K562 (cell line): ENCODE measurements around the gene ATG7. TPM values are rescaled to one million over a fixed set of nuclear protein-coding genes. Genes with fewer than 3 reads are reported as not detected.

ENCODE experiments used
- ATAC-seq: fragments of 200-7000 bp; cut with Tn5 transposase; 3 replicates; pipeline ENCODE4 v1.9.1; 2020; ENCODE audit warnings: moderate library complexity
- BruUV-seq: library from RNA; stranded (reverse); fragments of 400-500 nt; replicated peaks from 2 replicates; lab custom pipeline; 2021; lab: Mats Ljungman, UMichigan
- CTCF ChIA-PET: fragments of 300-600 bp; formaldehyde crosslinking; extraction: SDS; loops from one replicate; lab custom pipeline; 2021; ENCODE audit warnings: low intra/inter-chr PET ratio; lab: Yijun Ruan, JAX
- POLR2A ChIA-PET: fragments of 300-600, 350-650 bp; sonication (Branson Sonifier 250); formaldehyde crosslinking; extraction: SDS; loops from one replicate; lab custom pipeline; 2021; ENCODE audit warnings: antibody characterized with exemption, inconsistent platforms; lab: Yijun Ruan, JAX
- DNase-seq, 4 experiments: peaks; one replicate each; pipeline versions ENCODE4 v3.0.0 to v3.0.0-alpha.2; 2011 to 2018; ENCODE audit warnings: low spot score in 3 of 4, mixed read lengths in 3 of 4; ENCODE audit errors: extremely low read depth in 1 of 4
- FAIRE-seq: peaks from 2 replicates; lab custom pipeline; 2011; peaks lifted over from hg19 to GRCh38; lab: Jason Lieb, UNC
- H2AFZ ChIP-seq: 2 replicates; pipeline ENCODE4 v1.6.0; 2011; ENCODE audit warnings: low read depth, low read length, control low read depth, inconsistent platforms
- H3K27ac ChIP-seq: fragments of 200-600 bp; 3 replicates; pipeline ENCODE4 v1.8.0; 2011; ENCODE audit warnings: low read depth, mild to moderate bottlenecking, control low read depth, inconsistent platforms, low read length, moderate library complexity, mixed read lengths; ENCODE audit errors: extremely low read depth
- H3K27me3 ChIP-seq, 2 experiments: fragments of 300-600 bp in 1 of 2; 2 replicates in 1 of 2; 3 replicates in 1 of 2; pipeline versions ENCODE4 v1.6.0 to v1.8.0; 2011; ENCODE audit warnings: inconsistent platforms in 2 of 2, low read length in 2 of 2, mild to moderate bottlenecking in 1 of 2, mixed read lengths in 1 of 2, moderate library complexity in 1 of 2; ENCODE audit not compliant: control insufficient read depth in 2 of 2, insufficient read depth in 2 of 2
- H3K36me3 ChIP-seq: fragments of 300-600 bp; 3 replicates; pipeline ENCODE4 v1.8.0; 2011; ENCODE audit warnings: mild to moderate bottlenecking, low read length, inconsistent platforms; ENCODE audit not compliant: control insufficient read depth, insufficient read depth
- H3K4me1 ChIP-seq, 2 experiments: fragments of 200-600 bp in 1 of 2; replicated peaks in 1 of 2; 2 replicates in 1 of 2; 3 replicates in 1 of 2; pipeline versions ENCODE4 v1.5.1 to v1.8.0; 2011; ENCODE audit warnings: inconsistent platforms in 2 of 2, low read length in 2 of 2, mild to moderate bottlenecking in 1 of 2, mixed read lengths in 1 of 2, moderate library complexity in 1 of 2; ENCODE audit not compliant: control insufficient read depth in 2 of 2, insufficient read depth in 2 of 2
- H3K4me2 ChIP-seq: 2 replicates; pipeline ENCODE4 v1.6.1; 2011; ENCODE audit warnings: low read length, control low read depth, inconsistent platforms, mixed read lengths; ENCODE audit not compliant: insufficient read depth
- H3K4me3 ChIP-seq: fragments of 200-600 bp; sonication (generic), shearing (Covaris generic); 2 replicates; pipeline ENCODE4 v1.5.1; 2016; ENCODE audit warnings: control low read depth, inconsistent platforms
- H3K79me2 ChIP-seq: fragments of 200-600 bp; 3 replicates; pipeline ENCODE4 v1.8.0; 2011; ENCODE audit warnings: low read length, inconsistent platforms; ENCODE audit not compliant: control insufficient read depth, insufficient read depth
- H3K9ac ChIP-seq, 2 experiments: 2 replicates each; pipeline versions ENCODE4 v1.6.0 to v1.6.1; 2011; ENCODE audit warnings: low read depth in 2 of 2, low read length in 2 of 2, control low read depth in 1 of 2, inconsistent platforms in 1 of 2, mild to moderate bottlenecking in 1 of 2, mixed read lengths in 1 of 2; ENCODE audit not compliant: insufficient read depth in 1 of 2
- H3K9me1 ChIP-seq: one replicate; pipeline ENCODE4 v1.6.0; 2011; ENCODE audit warnings: inconsistent platforms, mild to moderate bottlenecking, low read length, moderate library complexity; ENCODE audit not compliant: control insufficient read depth, insufficient read depth
- H3K9me3 ChIP-seq: replicated peaks from 2 replicates; pipeline ENCODE4 v1.5.1; 2011; ENCODE audit warnings: low read depth, low read length, inconsistent platforms; ENCODE audit not compliant: control insufficient read depth, insufficient read depth
- H4K20me1 ChIP-seq: replicated peaks from 2 replicates; pipeline ENCODE4 v1.6.1; 2011; ENCODE audit warnings: low read length, inconsistent platforms, mixed read lengths; ENCODE audit not compliant: control insufficient read depth, insufficient read depth
- C11orf30 ChIP-seq: fragments of 450-650 bp; IDR thresholded peaks from 2 replicates; pipeline ENCODE4 v1.6.1; 2016; ENCODE audit warnings: low read depth, mild to moderate bottlenecking
- CREBBP ChIP-seq: IDR thresholded peaks from one replicate; pipeline ENCODE4 v1.6.1; 2012; ENCODE audit warnings: low read depth, mild to moderate bottlenecking, control low read depth, inconsistent platforms, low read length
- CTBP1 ChIP-seq: fragments of 450-650 bp; IDR thresholded peaks from 2 replicates; pipeline ENCODE4 v1.6.1; 2016; ENCODE audit warnings: borderline replicate concordance
- HMGN3 ChIP-seq: IDR thresholded peaks from 2 replicates; pipeline ENCODE4 v1.6.1; 2011; ENCODE audit warnings: borderline replicate concordance, low read depth, mild to moderate bottlenecking, mixed read lengths, low read length; ENCODE audit not compliant: insufficient read length; ENCODE audit errors: extremely low read depth
- KDM4B ChIP-seq, 2 experiments: fragments of 450-650 bp in 1 of 2; sonication (generic) in 1 of 2; IDR thresholded peaks; 2 replicates each; pipeline ENCODE4 v1.6.1; 2016 to 2017; ENCODE audit warnings: borderline replicate concordance in 2 of 2, antibody characterized with exemption in 1 of 2, low read depth in 1 of 2, mild to moderate bottlenecking in 1 of 2
- ZFP36 ChIP-seq: fragments of 150-350 bp; IDR thresholded peaks from 2 replicates; pipeline ENCODE4 v1.6.1; 2018; ENCODE audit warnings: low read length, low read depth; ENCODE audit not compliant: partially characterized antibody
- ZNF12 ChIP-seq: sonication (generic); formaldehyde crosslinking; IDR thresholded peaks from 2 replicates; pipeline ENCODE4 v1.4.0; 2020; ENCODE audit warnings: mild to moderate bottlenecking, missing genetic modification reagents
- WGBS: fragments of 100-300 bp; shearing (Covaris generic); methylation state at CpG from one replicate; pipeline ENCODE4 v1.1.6; 2016; ENCODE audit warnings: low coverage, mixed read lengths; ENCODE audit not compliant: insufficient coverage; ENCODE audit errors: missing lambda C conversion rate; 5-methylcytosine and 5-hydroxymethylcytosine counted together
- in situ Hi-C: fragments of 300-500 bp; cut with MboI; formaldehyde crosslinking; loops from 4 replicates; pipeline ENCODE4 v1.15.0; 2018; ENCODE audit warnings: inconsistent platforms, mixed read lengths
- intact Hi-C: fragments of 100-400 bp; cut with micrococcal nuclease; formaldehyde crosslinking; loops from 2 replicates; pipeline ENCODE4 v1.14.2; 2022
- polyA plus RNA-seq, 8 experiments: library from polyadenylated mRNA; depleted of rRNA in 4 of 8; stranded (reverse) in 5 of 8; unstranded in 3 of 8; fragments of >200 nt; fragmentation: Nextera tagmentation in 2 of 8; fragmentation: Illumina TruSeq in 1 of 8; extraction: Ambion mirVana in 2 of 8; extraction: Trizol in 1 of 8; gene quantifications; 2 replicates each; pipeline versions ENCODE4 v1.2.1 to v1.2.3, GENCODE V29; 2011 to 2014; ENCODE audit warnings: inconsistent platforms in 1 of 8, missing spikeins in 1 of 8
- total RNA-seq, 7 experiments: library from RNA; depleted of rRNA in 6 of 7; stranded (reverse); fragments of >200 nt in 6 of 7; fragmentation: Illumina TruSeq in 2 of 7; extraction: Trizol in 2 of 7; gene quantifications; 2 replicates each; pipeline versions ENCODE4 v1.2.1 to v1.2.3, GENCODE V29; 2011 to 2021; ENCODE audit warnings: low replicate concordance in 1 of 7

Gene ATG7
- total and polyA plus RNA-seq, 9 of the 15 experiments (the other 6 are each of a cell fraction or from before 2014, with no cell fraction given): 18.3 to 45.3 (median 33.6) TPM

DNA sequence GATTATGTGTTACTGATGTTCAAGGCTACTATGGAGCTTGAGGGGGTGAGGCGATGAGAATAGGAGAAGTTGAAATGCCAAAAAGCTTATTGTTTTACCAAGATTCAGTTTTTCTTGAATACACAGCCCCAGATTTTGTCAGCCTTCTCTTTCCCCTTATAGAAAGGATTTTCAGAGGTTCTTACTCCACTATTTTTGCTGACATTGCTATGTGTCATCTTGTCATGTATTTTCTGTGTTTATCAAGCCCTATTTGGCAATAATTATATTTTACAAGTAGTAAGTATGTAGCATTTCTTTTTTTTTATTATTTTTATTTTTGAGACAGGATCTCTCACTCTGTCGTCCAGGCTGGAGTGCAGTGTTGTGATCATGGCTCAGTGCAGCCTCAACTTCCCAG is 133.1 kb downstream of the ATG7 start (continued):
- TF ChIP-seq KDM4B (IDR thresholded peaks at IDR 0.05; ENCODE audit: borderline replicate concordance in 2 of 2, low read depth in 1 of 2) (no peak), C11orf30 (peak; percentile 30; the same call in 1 of the 2 replicates), ZNF12 (CRISPR knock-in tag) (no peak), HMGN3 (no peak), CREBBP (no peak)

DNA sequence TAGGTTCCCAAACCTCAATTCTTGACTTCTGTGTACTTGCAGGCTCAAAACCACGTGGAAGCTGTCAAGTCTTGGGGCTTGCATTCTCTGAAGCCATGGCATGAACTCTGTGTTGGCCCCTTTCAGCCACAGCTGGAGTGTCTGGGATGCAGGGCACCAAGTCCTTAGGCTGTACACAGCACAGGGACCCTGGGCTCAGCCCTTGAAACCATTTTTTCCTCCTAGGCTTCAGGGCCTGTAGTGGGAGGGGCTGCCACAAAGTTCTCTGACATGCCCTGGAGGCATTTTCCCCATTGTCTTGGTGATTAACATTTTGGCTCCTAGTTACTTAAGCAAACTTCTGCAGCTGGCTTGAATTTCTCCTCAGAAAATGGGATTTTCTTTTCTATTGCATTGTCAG is 135.4 kb downstream of the ATG7 start:
- Histone ChIP-seq H3K4me2 (no peak overlapping the region), H3K36me3 (peaks cover 2% of the 10 kb centered on the region; the same call in 1 of the 3 replicates), H3K9ac (no peak overlapping the region), H4K20me1 (no peaks in the 10 kb centered on the region), H3K27ac (no peak overlapping the region), H3K9me3 (no peaks in the 10 kb centered on the region; the same call in 1 of the 2 replicates), H3K9me1 (no peaks in the 10 kb centered on the region), H2AFZ (no peak overlapping the region), H3K79me2 (no peaks in the 10 kb centered on the region), H3K4me3 (no peak overlapping the region), H3K27me3 (no peaks in the 10 kb centered on the region), H3K4me1 (no peaks in the 10 kb centered on the region)
- in situ Hi-C loops: no loop called here
- no TSS peak for BruUV-seq
- FAIRE-seq: no peak
- intact Hi-C loops: no loop called here
- no peak for ATAC-seq
- TF ChIP-seq ZFP36 (peak; percentile 54), CTBP1 (no peak)
- POLR2A ChIA-PET: interaction anchor here (0.6 kb wide), 1 partner anchor 1361 kb away, joined by 3 read pairs; no protein-coding TSS in a partner anchor
- DNase-seq: no peak
- WGBS: 11% methylated on average over 1 of the region's 1 CpG
- CTCF ChIA-PET: no interaction called here
